Esophagus mucosa (tissue), 1 donor: ENCODE measurements around the gene HOXB5. TPM values are rescaled to one million over a fixed set of nuclear protein-coding genes. Genes with fewer than 3 reads are reported as not detected.

Experiments used
- ATAC-seq: fragments of 200-7000 bp; cut with Tn5 transposase; one replicate; pipeline ENCODE4 v1.9.1; 2020
- total RNA-seq: library from RNA; stranded (reverse); gene quantifications from one replicate; pipeline ENCODE4 v1.2.4, GENCODE V29; 2023
- donor health status: DM: yes; HTN: yes; CAD: no.

Gene HOXB5
- total RNA-seq, 1 donor from 2014 or later, result 0.16 TPM

DNA sequence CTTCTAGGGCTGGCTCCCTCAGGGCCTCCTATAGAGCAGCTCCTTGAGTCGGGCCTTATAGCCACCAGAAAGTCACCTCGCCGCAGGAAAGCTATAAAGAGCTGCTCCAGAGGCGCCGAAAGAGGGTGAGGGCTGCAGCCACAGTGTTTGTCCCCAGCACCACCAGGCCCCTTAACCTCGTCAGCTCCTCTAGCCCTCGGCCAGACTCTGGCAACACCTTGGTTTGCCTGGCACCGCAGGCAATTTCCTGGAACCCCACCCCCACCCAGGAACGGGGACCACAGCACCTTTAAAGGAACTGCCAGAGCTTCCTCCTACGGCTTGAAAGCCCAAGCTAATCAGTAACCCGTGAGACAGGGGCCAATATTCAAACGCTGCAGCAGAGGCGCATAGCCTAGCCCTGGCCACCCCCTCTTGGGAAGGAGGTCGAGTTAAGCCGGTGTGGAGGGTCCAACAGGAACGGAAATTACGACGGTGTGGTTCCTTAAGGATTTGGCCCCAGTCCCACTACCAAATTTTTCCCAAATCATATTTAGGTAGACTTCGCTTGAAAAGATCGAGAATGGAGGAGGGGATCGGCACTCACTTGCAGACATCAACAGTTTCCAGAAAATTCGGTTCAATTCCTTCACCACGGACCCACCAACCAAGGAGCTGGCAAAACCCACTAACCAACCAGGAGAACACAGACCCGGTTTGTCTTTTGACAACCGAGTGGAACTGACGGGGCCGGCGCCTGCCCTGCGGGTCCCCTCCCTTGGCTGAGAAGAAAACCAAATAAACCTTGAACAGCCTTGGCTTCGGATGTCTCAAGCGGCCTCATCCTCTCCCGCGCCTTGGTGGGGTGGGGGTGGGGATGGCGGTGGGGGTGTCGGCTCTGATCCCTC is 8.2 kb upstream of the HOXB5 start:
- no peak for ATAC-seq

- no peak for ATAC-seq
Observed at GRCh38 chr17:48601207-48601538, 7.6 kb upstream of the HOXB5 start.

- no peak for ATAC-seq
Observed at GRCh38 chr17:48600244-48601098, 6.9 kb upstream of the HOXB5 start.

DNA sequence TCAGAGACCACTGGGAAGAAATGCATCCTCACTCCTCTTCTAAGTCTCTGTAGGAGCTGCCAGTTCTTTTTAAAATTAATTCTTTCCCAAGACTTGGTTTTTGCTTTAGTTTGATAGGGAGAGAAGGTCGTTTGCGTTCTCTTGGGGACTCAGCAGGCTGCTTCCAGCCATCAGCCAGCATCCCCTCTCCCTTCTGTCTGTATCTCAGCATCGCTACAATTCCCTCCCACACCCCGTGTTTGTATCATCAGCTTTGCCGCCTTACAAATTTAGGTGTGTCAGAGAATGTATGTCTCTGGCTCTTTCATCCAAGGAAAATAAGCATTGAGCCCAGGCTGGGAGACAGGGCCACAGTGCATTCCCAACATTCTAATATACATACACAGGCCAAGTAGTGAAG is 5.8 kb upstream of the HOXB5 start:
- ATAC-seq, result no peak

DNA sequence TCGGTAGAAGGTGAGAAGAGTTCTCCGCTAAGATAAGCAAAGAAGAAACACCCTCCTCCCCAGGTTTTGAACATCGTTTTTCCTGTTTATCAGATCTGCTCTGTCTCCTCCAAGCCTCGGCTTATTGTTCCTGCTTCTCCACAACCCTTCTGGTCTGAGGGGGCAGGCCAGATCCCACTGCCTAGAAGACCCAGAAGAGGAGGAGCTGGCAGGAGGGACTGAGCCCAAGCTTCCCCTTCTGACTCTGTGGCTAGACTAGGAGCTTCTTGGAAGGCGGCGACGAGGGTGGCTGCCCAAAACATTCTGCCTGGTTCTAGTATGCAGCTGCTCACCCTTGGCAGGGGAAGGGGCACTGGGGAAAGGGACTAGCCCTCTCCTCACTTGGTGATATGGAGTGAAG is 5.2 kb upstream of the HOXB5 start:
- ATAC-seq, result no peak

- peak; percentile 35 for ATAC-seq
Observed at GRCh38 chr17:48597778-48598631, 4.4 kb upstream of the HOXB5 start.

DNA sequence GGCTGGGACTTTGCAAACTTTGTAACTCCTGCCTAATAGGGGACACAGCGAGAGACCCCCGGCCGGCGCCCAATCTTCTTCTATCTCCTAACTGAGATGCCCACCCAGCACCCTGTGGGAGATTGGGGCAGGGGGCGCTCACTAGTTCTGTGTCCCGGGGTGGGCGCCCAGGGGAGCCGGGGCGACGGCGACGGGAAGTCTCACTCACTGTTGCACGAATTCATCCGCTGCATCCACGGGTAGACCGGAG is 3.9 kb upstream of the HOXB5 start:
- ATAC-seq, result no peak

- no peak for ATAC-seq
Observed at GRCh38 chr17:48596735-48597527, 3.4 kb upstream of the HOXB5 start.

- ATAC-seq, result no peak
Observed at GRCh38 chr17:48596000-48596734, 2.6 kb upstream of the HOXB5 start.

- no peak for ATAC-seq
Observed at GRCh38 chr17:48595278-48595999, 1.9 kb upstream of the HOXB5 start.

- no peak for ATAC-seq
Observed at GRCh38 chr17:48594538-48595277, 1.1 kb upstream of the HOXB5 start.

- ATAC-seq, result peak; percentile 71
Observed at GRCh38 chr17:48593840-48594537, 410 bp upstream of the HOXB5 start.

DNA sequence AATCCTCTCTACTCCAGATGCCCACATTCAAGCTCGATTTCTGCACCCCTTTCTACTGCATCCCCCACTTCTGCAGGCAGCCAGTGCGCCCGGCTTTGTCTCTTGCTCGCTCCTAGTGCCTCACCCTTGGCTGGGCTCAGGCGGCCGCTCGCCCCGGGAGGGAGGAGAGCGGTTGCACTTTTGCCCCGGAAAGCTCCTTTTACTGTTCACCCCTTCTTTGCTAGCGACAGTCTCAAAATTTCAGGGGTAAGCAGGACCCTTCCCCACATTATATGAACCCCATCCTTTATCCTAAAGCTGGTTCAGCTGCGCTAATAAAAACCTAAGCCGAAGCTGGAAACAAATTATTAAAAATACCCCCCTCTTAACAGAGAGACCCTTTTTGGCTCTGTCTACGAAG is 1.0 kb downstream of the HOXB5 start:
- ATAC-seq, result no peak

DNA sequence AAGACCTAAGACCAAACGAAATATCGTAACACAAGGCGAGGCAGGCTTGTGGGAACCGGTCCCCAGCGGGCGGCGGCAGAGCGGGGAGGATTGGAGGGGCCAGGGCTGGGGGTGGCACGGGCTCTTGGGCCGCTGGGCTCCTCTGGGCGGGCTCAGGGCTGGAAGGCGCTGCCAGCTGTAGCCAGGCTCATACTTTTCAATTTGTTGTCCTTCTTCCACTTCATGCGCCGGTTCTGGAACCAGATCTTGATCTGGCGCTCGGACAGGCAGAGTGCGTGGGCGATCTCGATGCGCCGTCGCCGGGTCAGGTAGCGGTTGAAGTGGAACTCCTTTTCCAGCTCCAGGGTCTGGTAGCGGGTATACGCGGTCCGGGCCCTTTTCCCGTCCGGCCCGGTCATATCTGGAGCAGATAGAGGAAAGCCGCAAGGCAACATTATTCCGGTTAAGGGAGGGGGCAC is 1.5 kb downstream of the HOXB5 start:
- no peak for ATAC-seq

GRCh38 chr17:48591255-48592056 is 2.1 kb downstream of the HOXB5 start:
- no peak for ATAC-seq

DNA sequence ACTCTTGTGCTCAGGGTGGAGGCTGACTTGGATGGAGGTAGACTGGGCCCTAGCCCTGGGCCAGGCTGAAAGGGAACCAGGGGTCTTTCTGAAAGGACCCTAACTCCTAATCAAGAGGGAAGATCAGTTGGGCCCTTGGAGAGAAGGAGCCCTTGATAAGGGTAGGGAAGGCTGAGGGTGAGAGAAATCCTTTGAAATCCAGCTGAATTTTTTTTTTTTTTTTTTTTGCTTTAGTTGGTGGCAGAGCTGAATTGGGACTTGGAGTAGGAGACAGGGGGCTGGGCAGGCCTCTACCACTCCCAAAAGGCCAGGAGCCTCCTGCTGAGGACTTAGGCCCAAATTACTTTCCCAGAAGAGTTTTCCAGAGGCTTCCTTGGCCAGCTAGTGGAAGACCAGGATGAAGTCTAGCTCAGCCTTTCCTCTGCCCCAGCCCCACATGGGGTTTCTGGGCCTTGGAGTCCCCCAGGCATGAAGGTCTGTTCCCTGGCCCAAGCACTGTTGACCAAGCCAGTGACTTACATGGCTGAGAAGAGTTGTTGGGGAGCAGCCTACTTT is 2.9 kb downstream of the HOXB5 start:
- no peak for ATAC-seq

GRCh38 chr17:48589831-48590606 is 3.6 kb downstream of the HOXB5 start, which contains the start of gene HOXB3:
Gene HOXB3 (minus strand): TSS chr17:48590241. CDS start chr17:48552474, 37,767 bp downstream.
- ATAC-seq, result no peak
